IPS DF 6.9 (cell line): Measurements from ENCODE around the gene INPP4A.

Source experiments
- DNase-seq: peaks from one replicate; pipeline ENCODE4 v3.0.0-alpha.2; 2013; ENCODE audit warnings: low read depth, low spot score
- H3K27ac ChIP-seq: one replicate; pipeline ENCODE4 v1.5.1; 2013; ENCODE audit warnings: low read length, control low read depth
- H3K27me3 ChIP-seq: 2 replicates; pipeline ENCODE4 v1.6.1; 2013; ENCODE audit warnings: mild to moderate bottlenecking, low read length; ENCODE audit not compliant: control insufficient read depth, insufficient read depth
- H3K36me3 ChIP-seq: 2 replicates; pipeline ENCODE4 v1.6.1; 2013; ENCODE audit warnings: low read length; ENCODE audit not compliant: control insufficient read depth, insufficient read depth
- H3K4me1 ChIP-seq: 2 replicates; pipeline ENCODE4 v1.6.1; 2013; ENCODE audit warnings: low read length; ENCODE audit not compliant: control insufficient read depth, insufficient read depth
- H3K4me3 ChIP-seq: 2 replicates; pipeline ENCODE4 v1.5.1; 2013; ENCODE audit warnings: mild to moderate bottlenecking, low read length
- H3K9me3 ChIP-seq: 2 replicates; pipeline ENCODE4 v1.6.1; 2013; ENCODE audit warnings: low read length, inconsistent platforms; ENCODE audit not compliant: control insufficient read depth, insufficient read depth
- WGBS: extraction: QIAGEN DNeasy Blood & Tissue Kit; methylation state at CpG from one replicate; pipeline ENCODE4 v1.1.7; 2013; ENCODE audit warnings: mixed read lengths, missing lambda C conversion rate; ENCODE audit not compliant: insufficient read length, insufficient coverage; 5-methylcytosine and 5-hydroxymethylcytosine counted together

INPP4A gene

DNA sequence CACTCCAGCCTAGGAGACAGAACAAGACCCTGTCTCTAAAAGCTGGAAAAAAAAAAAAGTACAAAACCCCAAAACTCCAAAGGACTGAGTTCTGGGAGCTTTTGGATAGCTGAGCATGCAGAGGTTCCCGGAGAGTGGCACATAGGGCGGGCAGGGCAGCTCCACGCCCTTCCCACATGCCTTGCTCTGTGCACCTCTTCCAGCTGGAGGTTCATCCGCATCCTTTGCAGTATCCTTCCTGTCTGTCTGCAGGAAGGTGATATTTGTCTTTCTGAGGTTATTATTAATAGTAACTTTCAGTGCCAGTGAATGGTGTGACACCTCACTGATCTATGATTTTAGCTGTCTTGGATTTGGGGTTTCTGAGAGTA, 70.2 kb downstream of the INPP4A start:
- no peak overlapping the region for H3K27ac ChIP-seq
- no peaks in the 10 kb centered on the region for H3K27me3 ChIP-seq
- H3K9me3 ChIP-seq: no peaks in the 10 kb centered on the region
- 0 out of 2 replicates have a peak, but pooled peaks cover 3% of the 10 kb centered on the region for H3K4me1 ChIP-seq
- H3K4me3 ChIP-seq: no peak overlapping the region
- WGBS: no CpG with 5 or more reads among the region's 4 CpGs
- no peaks in the 10 kb centered on the region for H3K36me3 ChIP-seq
- no peak for DNase-seq

DNA sequence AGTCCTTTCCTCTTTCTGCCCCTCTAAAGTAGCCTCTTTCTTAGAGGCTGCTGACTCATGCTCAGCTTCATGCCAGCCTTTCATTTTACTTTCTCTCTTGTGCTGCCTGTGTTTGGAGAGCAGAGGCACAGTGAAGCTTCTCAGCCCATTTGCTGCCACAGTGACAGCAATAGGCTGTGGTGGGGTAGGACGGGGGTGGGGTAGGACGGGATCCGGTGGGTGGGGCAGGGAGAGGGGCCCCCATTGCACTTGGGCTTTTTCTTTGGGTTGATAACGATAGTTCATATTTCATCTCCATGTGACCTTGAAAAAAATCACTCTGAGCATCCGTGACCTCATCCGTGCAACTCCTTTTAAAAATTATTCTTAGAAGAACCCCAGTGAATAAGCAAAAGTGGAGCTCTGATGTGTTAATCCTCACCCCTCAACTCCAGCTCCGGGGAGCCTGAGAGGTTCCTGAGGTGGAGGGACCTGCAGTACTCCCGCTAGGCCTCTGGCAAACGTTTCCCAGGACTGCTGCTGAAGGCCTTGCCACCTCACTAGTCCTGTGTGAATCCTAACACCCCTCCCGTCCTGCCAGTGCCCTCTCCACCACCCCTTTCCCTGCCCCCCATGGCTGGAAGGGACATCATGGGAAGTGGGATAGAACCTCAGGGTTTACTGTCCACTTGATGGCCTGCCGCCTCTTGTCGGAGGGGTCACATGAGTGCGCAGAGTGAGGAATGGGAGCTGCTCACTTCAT, 70.8 kb downstream of the INPP4A start:
- H3K4me3 ChIP-seq: no peak overlapping the region
- no peak for DNase-seq
- no peak overlapping the region for H3K27ac ChIP-seq
- H3K27me3 ChIP-seq: no peaks in the 10 kb centered on the region
- no peaks in the 10 kb centered on the region for H3K36me3 ChIP-seq
- H3K4me1 ChIP-seq: 0 out of 2 replicates have a peak, but pooled peaks cover 3% of the 10 kb centered on the region
- H3K9me3 ChIP-seq: no peaks in the 10 kb centered on the region
- no CpG with 5 or more reads among the region's 13 CpGs for WGBS

DNA sequence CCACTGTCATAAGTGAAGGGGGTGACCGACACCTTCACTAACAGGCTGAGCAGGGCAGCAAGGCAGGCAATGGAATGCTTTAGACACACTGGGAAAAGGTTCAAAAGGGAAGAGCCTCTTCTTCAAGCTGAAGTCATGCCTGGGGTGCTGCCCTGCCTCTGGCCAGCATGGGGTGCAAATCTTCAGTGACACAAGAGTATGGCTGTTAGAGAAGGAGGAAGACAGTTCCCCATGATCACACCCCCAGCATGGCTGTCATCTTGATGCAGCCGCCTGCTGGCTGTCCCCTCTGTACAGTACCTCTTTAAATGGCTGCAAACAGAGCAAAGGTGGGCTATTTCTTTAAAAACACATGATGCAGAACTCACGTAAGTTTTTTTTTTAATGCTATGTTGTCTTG, 71.9 kb downstream of the INPP4A start:
- Histone ChIP-seq H3K9me3 (no peaks in the 10 kb centered on the region), H3K4me3 (no peak overlapping the region), H3K27me3 (no peaks in the 10 kb centered on the region), H3K4me1 (0 out of 2 replicates have a peak, but pooled peaks cover 3% of the 10 kb centered on the region), H3K27ac (no peak overlapping the region), H3K36me3 (no peaks in the 10 kb centered on the region)
- no peak for DNase-seq
- WGBS: no CpG with 5 or more reads among the region's 3 CpGs

DNA sequence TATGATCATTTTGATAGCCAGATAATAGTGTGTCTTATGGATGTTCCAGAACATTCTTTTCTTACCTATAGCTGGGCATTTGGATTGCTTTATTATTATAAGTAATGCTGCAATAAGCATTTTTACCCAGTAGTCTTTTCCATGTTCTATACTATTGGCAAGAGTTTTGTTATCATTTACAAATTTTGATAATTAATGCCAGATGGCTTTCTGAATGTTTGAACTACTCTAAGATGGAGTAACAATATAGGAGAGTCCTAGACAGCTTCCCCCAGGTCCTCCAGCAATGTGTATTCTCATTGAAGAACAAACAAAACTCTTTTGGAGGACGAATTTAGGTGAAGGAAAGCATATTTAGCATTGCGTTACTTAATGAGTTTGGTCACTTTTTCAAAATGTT, 73.0 kb downstream of the INPP4A start:
- no CpG with 5 or more reads among the region's 2 CpGs for WGBS
- no peak for DNase-seq
- H3K9me3 ChIP-seq: no peaks in the 10 kb centered on the region
- H3K27me3 ChIP-seq: no peaks in the 10 kb centered on the region
- H3K27ac ChIP-seq: no peak overlapping the region
- H3K4me3 ChIP-seq: no peak overlapping the region
- 0 out of 2 replicates have a peak, but pooled peaks cover 3% of the 10 kb centered on the region for H3K4me1 ChIP-seq
- no peaks in the 10 kb centered on the region for H3K36me3 ChIP-seq

DNA sequence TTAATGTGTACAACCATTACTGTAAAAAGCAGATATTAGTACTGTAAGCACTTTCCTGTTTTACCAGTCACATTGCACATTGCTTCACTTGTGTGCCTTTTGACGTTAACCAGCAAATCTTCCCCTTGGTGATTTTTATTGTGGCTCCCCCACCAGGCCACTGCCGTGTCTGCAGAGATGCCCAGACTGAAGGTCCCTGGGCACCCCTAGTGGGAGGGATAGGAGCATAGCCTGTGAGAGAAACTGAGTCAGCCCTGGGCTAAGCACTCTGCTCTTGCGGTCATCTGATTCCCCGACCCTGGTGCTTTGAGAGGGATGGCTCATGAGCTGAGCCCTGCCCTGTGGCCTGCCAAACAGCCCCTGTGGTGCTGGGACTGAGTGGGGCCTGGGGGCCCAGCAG, 73.4 kb downstream of the INPP4A start:
- DNase-seq: no peak
- Histone ChIP-seq H3K27me3 (no peaks in the 10 kb centered on the region), H3K9me3 (no peaks in the 10 kb centered on the region), H3K4me1 (0 out of 2 replicates have a peak, but pooled peaks cover 3% of the 10 kb centered on the region), H3K4me3 (no peak overlapping the region), H3K36me3 (no peaks in the 10 kb centered on the region), H3K27ac (no peak overlapping the region)
- whole genome bisulfite sequencing: no CpG with 5 or more reads among the region's 4 CpGs

DNA sequence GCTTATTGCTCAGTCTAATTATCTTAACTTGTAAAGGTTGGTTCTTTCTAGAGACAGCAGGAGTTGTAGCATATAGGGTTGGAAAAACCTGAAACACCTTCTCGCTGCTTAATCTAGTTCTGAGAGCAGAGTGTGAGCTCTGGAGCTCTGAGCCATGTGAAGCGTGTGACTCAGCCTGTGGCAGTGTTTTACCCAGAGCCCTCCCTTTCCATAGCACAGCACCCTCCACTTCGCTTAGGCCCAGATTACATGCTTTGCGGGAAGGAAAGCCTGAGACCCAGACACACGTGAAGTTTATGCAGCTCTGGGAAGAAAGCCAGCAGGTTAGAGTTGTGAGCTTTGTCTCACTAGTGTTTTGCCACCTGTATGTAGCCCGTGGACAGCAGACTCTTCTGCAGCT, 74.5 kb downstream of the INPP4A start:
- Histone ChIP-seq H3K4me1 (0 out of 2 replicates have a peak, but pooled peaks cover 3% of the 10 kb centered on the region), H3K4me3 (no peak overlapping the region), H3K9me3 (no peaks in the 10 kb centered on the region), H3K36me3 (no peaks in the 10 kb centered on the region), H3K27ac (no peak overlapping the region), H3K27me3 (no peaks in the 10 kb centered on the region)
- WGBS: no CpG with 5 or more reads among the region's 6 CpGs
- no peak for DNase-seq

DNA sequence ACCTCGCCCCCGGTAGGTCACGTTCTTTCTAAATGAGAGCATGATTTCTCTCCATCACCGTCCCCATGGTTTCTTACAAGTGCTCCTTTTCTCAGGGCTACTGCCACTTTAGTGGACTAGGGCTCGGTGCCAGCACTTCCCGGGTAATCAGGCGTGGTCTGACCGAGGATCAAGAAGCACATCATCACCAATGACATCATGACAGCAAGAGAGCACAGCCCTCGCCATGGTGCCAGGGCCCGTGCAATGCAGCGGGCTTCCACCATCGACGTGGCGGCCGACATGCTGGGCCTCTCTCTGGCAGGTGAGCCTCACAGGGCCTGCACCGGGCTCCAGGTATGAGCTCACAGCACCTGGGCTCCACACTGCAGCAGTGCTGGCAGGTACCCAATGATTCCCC, 75.2 kb downstream of the INPP4A start:
- H3K4me3 ChIP-seq: no peak overlapping the region
- H3K27me3 ChIP-seq: no peaks in the 10 kb centered on the region
- no CpG with 5 or more reads among the region's 16 CpGs for WGBS
- H3K27ac ChIP-seq: no peak overlapping the region
- H3K4me1 ChIP-seq: 0 out of 2 replicates have a peak, but pooled peaks cover 3% of the 10 kb centered on the region
- DNase-seq: no peak
- H3K9me3 ChIP-seq: no peaks in the 10 kb centered on the region
- H3K36me3 ChIP-seq: no peaks in the 10 kb centered on the region

DNA sequence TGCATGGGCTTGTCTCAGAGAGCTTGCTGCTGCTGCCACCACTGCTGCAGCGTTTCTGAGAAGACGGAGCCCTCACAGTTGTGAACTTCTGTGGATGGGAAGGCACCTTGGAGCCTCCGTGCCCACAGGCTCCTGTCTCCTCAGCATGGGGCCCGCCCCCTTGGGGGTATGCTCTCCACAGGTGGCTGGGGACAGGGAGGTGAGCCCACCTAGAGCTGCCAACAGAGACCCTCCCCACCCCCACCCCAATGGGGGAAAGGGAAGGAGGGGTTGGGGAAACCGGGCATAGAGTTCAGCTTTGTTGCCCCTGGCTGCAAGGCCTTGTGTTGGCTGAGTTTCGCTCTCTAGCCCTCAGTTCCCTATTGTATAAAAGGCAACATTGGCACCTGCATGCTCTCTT, 76.1 kb downstream of the INPP4A start:
- WGBS: no CpG with 5 or more reads among the region's 6 CpGs
- Histone ChIP-seq H3K4me3 (no peak overlapping the region), H3K4me1 (no peaks in the 10 kb centered on the region), H3K36me3 (no peaks in the 10 kb centered on the region), H3K27ac (no peak overlapping the region), H3K27me3 (no peaks in the 10 kb centered on the region), H3K9me3 (no peaks in the 10 kb centered on the region)
- DNase-seq: no peak

DNA sequence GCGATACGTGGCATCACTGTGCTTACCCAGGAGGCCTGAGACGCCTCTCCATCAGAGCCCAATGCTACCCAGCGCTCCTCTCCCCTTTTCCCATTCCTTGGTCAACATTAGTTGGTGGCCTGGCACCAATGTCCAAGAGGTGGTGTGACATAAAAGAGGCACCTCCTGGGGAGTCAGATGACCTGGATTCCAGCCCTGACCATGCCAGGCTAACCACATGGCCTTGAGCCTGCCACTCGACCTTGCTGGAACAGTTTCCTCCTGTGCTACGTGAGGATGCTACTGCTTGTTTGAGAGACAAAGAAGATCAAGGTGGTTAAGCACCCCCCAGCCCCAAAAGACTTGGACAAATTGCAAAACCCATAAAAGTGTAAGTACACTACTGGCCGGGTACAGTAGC, 76.6 kb downstream of the INPP4A start:
- Histone ChIP-seq H3K9me3 (no peaks in the 10 kb centered on the region), H3K4me3 (no peak overlapping the region), H3K27ac (no peak overlapping the region), H3K4me1 (no peaks in the 10 kb centered on the region), H3K36me3 (no peaks in the 10 kb centered on the region), H3K27me3 (no peaks in the 10 kb centered on the region)
- DNase-seq: no peak
- WGBS: no CpG with 5 or more reads among the region's 7 CpGs

DNA sequence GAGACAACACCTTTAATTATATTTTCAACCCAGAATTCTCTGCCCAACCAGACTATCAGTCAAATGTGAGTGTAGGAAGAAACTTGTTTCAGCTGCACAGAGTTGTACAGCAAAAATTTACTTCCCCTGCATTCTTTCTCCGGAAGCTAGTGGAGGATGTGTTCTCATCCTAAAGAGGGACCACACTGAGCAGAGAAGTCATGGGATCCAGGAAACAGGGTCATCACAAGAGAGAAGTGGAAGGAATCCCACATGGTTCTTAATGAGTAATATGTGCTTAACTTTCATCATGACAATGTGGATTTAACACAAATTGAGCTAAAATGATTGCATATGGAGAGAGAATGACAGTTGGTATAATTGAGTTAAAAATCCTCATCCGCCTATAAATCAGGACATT, 78.2 kb downstream of the INPP4A start:
- no peak overlapping the region for H3K27ac ChIP-seq
- no CpG with 5 or more reads among the region's 2 CpGs for WGBS

DNA sequence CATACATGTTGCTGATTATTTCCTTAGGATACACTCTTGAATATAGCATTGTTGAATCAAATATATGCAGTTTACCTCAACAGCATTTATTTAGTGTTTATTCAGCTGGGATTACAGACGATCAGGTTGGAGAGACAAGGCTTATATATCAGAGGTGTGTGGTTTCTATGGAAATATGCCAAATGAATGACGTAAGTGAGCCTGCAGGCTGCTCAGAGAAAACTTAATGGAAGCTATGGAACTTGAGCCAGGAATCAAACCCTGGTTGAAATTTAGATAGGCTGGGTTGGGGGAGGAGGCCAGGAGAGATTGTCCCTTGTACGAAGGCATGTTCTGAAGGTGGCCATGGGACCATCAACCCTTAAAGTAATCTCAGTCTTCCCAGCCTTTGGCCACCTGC, 79.5 kb downstream of the INPP4A start:
- H3K4me1 ChIP-seq: no peaks in the 10 kb centered on the region

More for the DNA sequence above, 78.2 kb downstream of the INPP4A start:
- no peaks in the 10 kb centered on the region for H3K27me3 ChIP-seq
- H3K4me3 ChIP-seq: no peak overlapping the region
- H3K4me1 ChIP-seq: no peaks in the 10 kb centered on the region
- no peaks in the 10 kb centered on the region for H3K9me3 ChIP-seq
- H3K36me3 ChIP-seq: no peaks in the 10 kb centered on the region
- no peak for DNase-seq

More for the DNA sequence above, 79.5 kb downstream of the INPP4A start:
- H3K4me3 ChIP-seq: no peak overlapping the region
- H3K27ac ChIP-seq: no peak overlapping the region
- no peaks in the 10 kb centered on the region for H3K36me3 ChIP-seq
- no peaks in the 10 kb centered on the region for H3K27me3 ChIP-seq
- H3K9me3 ChIP-seq: no peaks in the 10 kb centered on the region
- no peak for DNase-seq
- no CpG with 5 or more reads among the region's 3 CpGs for WGBS
